TTC549 (cell line): ENCODE results near the gene TJP1.
"Not testable (repeated sequence)": the region's sequence is repeated elsewhere in the genome, so short reads cannot be mapped to it uniquely, and the experiment has no call there.

Experiments
- FAIRE-seq: peaks from 2 replicates; lab custom pipeline; 2012; peaks lifted over from hg19 to GRCh38; lab: Jason Lieb, UNC

Gene TJP1

DNA sequence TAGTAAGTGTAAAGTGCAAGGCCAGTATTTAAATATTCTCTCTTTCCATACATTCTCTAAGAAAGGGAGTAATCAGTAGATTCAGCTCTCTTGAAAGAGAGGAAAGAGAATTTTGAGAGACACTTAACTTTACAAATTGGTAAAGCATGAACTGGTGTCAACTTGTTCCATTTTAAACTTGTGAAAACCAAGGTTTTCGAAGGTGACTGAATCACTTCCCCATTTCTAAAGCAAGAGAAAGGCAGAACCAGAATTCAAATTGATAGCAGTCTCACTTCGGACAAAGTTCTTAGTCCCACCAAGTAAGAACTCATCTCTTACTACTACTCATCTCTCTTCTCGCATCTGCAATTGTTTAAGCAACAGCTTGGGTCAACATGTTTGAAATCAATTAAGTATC is 22.4 kb downstream of the TJP1 start:
- FAIRE-seq: no peak

DNA sequence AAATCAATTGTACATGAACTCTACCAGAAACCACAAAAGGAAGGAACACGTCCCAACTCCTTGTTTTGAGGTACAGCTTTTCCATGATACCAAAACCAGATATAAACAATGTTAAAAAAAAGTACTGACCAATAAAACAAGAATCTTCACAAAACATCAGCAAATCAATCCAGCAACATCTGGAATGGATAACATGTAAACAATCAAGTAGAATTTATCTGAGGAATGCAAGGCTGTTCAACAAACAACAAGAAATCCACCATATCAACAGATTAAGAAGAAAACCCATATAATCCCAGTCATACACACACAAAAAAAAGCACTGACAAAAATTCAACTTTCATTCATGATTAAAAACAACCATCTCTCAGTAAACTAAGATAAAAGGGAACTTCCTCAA is 26.7 kb downstream of the TJP1 start:
- no peak for FAIRE-seq

DNA sequence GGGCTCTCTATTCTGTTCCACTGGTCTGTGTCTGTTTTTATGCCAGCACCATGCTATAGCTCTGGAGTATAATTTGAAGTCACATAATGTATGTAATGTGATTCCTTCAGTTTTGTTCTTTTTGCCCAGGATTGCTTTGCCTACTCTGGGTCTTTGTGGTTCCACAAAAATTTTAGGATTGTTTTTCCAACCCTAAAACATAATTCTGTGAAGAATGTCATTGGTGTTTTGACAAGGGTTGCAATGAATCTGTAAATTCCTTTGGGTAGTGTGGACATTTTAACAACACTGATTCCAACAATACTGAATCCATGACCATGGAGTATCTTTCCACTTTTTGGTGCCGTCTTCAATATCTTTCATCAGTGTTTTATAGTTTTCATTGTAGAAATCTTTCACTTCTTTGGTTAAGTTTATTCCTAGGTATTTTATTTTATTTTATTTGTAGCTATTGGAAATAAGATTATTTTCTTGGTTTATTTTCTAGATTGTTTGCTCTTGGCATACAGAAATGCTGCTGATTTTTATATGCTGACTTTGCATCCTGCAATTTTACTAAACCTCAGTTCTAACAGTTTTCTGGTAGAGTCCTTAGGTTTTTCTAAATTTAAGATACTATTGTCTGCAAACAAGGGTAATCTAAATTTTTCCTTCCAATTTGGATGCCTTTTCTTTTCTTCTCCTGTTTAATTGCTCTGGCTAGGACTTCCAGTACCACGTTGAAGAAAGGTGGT is 29.7 kb downstream of the TJP1 start:
- no peak for FAIRE-seq

DNA sequence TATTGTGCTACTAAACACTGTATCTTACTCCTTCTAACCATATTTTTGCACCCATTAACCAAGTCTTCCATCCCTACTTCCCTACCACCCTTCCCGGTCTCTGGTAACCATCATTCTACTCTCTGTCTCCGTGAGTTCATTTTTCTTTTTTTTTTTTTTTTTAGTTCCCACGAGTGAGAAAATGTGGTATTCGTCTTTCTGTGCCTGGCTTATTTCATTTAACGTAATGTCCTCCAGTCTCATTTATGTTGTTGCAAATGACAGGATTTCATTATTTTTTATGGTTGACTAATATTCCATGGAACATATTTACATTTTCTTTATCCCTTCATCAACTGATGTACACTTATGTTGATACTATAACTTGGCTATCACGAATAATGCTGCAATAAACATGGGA is 31.7 kb downstream of the TJP1 start:
- no peak for FAIRE-seq

DNA sequence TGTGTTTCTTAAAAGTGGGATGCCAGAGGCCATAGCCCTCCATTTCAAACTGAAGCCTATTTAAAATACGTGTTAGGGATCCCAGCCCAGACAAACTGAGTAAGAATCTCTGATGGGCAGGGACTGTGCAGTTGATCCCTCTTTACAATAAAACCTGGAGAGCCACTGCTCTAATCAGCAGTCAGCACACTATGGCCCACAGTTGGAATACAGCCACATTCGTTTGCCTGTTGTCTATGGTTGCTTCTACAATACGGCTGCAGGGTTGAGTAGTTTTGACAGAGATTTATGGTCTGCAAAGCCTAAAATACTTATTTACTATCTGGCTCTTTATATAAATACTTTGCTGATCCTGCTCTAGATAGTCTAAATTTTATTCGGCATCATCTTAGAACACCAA is 32.4 kb downstream of the TJP1 start:
- no peak for FAIRE-seq

DNA sequence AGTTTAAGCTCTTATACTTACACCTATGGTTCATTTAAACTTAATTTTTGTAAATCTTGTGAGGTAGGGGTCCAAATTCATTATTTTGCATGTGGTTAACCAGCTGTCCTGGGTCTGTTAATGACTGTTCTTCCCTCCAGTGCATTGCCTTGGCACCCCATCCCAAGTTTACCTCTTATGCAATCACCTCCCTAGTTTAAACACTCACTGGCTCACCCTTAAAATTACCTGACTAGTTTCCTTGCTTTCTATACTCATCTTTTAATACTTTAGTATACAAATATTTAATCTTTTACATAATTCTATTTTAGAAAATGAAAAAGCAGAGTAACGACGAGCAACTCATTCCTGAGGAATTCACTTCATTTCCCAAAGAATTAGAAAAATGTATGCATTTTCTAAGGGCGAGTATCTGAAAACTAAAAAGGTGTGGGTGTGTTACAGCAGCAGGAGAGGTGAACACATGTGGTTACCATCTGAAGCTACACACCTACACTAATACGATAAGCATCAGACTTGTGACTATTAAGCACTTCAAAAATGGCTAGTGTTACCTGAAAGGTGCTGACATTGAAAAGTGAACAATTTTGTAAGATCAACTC is 33.7 kb downstream of the TJP1 start:
- no peak for FAIRE-seq

DNA sequence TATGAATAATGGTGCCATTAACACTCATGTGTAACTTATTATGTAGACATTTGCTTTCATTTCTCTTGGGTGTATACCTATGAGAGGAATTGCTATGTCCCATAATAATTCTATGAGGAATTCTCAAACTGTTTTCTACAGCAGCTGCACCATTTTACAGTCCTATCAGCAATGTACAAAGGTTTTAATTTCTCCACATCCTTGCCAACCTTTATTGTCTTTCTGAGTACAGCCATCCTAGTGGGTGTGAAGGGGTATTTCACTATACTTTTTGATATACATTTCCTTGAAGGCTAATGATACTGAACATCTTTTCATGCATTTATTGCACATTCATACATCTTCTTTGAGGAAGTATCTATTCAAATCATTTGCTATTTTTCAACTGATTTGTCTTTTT is 34.5 kb downstream of the TJP1 start:
- no peak for FAIRE-seq

DNA sequence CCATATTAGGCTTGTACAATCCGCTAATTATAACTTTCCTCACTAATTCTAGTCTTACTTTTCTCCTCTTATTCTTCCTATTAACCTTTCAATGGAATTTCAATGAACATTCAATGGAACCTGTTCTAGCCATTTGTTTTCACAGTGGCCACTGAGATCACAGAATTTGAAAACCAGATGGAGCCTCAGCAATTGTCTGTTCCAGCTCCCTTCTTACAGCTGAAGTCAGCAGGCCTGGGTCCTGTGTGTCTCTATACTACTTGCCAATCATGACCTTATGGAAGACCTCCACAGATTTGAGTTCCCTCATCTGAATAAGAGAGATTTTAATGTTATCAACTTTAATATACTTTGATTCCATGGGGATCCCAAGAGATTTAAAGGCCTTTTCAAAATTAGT is 36.6 kb downstream of the TJP1 start:
- no peak for FAIRE-seq

DNA sequence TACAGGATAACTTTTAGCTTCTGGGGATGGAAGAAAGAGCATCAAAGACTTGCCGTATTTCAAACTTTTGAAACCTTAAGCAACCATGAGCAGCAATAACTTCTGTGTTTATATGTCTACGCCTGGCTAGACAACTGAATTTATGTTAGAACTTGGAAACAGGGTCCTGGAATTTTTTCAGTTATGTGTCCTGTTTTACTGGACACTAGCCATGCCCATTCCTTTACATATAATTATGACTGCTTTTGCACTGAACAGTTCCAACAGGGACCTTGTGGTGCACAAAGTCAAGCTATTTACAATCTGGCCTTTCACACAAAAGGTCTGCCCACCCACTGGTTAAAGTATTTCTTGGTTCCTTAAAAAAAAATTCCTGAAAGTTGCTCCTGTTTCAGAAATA is 37.1 kb downstream of the TJP1 start:
- FAIRE-seq: no peak

DNA sequence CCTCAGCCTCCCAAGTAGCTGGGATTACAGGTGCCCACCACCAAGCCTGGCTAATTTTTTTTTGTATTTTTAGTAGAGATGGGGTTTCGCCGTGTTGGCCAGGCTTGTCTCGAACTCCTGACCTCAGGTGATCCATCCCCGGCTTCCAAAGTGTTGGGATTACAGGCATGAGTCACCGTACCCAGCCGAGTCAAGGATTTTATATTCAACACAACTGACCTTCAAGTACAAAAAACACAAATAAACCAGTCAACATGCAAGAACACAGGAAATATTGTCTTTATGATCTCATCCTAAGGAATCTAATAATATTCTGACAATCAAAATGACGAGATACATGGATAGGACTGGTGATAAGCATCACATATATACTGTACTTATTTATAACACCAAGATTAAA is 37.9 kb downstream of the TJP1 start:
- no peak for FAIRE-seq

DNA sequence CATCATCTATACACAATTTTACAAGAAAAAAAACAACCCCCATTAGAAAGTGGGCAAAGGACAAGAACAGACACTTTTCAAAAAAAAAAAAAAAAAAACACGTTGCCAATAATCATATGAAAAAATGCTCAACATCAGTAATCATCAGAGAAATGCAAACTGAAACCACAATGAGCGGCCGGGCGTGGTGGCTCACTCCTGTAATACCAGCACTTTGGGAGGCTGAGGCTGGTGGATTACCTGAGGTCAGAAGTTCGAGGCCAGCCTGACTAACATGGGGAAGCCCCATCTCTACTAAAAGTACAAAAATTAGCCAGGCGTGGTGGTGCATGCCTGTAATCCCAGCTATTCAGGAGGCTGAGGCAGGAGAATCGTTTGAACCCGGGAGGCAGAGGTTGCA is 39.5 kb downstream of the TJP1 start:
- not testable (repeated sequence) for FAIRE-seq

DNA sequence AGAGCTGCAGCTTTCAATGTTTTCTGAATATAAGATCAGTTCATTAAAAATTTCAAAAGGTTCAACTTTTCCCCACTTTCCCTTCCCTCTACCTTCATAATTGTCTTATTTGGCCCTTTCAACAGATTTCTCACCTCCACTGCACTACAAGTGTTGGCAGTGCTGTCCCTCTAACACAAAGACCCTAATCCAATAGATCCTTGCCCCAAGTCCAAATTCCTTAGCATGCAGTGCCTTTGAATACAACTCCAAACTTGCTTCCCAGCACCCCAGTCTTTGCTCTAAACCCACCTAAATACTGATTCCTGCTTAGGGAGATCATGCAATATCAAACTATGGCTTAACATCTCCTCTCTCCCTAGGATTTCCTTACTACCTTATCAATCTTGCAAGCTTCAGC is 43.9 kb downstream of the TJP1 start:
- no peak for FAIRE-seq

DNA sequence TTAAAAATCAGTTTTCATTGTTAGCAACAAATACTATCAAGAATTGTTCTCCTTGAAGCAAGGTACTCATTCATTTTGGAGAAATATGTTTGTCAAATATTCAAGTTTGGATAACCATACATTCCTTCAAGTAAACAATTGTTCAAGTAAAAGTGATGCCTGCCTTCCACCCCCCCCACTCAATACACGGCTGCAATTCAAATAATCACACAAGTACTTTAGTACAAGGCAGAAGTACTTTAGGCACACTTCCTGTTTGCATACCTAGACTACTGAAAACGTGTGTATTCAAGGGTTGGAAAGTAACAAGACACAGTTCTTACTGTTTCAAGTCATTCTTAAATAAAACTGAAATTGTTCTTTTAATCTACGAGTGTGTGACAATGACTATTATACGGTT is 45.4 kb downstream of the TJP1 start:
- no peak for FAIRE-seq

DNA sequence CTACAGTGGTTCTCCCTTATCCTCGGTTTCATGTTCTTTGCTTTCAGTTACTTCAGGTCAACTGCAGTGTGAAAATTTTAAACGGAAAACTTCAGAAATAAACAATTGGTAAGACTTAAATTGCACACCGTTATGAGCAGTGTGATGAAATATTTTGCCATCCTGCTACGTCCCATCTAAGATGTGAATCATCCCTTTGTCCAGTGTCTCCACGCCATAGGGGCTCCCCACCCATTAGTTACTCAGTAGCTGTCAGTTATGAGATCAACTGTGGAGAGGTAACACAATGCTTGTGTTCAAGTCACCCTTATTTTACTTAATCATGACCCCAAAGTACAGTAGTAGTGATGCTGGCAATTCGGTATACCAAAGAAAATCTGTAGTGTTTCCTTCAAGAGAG is 47.4 kb downstream of the TJP1 start:
- FAIRE-seq: no peak

DNA sequence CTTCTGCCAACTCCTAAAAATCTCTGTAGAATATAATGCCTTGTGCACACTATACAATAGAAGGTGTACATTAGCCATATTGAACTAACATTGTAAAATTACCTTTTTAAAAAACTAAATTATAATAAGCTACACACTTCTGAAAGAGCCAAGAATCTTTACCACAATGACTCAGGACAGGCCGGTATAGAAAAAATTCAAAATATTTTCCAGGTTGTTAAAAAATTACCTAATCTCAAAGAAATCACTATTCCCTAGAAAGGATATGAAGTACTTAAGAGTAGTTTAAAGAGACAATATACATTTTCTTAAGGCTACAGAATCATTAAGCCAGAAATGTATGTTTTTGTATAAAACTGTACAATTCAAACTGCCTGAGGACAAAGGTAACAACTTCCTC is 48.5 kb downstream of the TJP1 start:
- FAIRE-seq: no peak

DNA sequence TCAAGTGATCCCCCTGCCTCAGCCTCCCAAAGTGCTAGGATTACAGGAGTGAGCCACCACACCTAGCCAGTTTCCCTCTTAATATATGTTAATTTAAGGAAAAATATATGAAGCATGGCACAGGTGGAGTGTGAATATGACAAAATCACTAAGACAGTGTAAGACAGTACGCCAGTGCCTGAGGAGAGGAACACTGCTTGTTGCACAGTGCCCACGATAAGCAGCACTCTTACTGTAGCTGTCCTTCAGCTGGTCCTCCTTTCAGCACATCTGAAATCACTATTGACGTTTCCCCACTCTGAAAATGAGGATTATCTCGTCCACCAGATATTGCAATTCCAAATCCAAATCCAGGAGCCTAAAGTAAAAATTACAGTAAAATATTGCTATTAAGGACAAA is 49.3 kb downstream of the TJP1 start:
- no peak for FAIRE-seq

DNA sequence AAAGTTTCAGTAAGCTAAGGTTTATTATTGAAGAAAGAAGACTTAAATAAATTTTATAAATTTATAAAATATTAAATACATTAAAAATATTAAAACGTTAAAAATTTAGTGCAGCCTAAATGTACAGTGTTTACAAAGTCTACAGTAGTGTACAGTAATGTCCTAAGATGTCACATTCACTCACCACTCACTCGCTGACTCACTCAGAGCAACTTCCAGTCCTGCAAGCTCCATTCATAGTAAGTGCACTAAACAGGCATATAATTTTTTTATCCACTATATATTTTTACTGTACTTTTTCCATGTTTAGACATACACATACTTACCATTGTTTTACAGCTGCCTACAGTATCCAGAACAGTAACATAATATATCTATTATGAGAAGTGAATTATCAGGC is 51.5 kb downstream of the TJP1 start:
- FAIRE-seq: no peak

DNA sequence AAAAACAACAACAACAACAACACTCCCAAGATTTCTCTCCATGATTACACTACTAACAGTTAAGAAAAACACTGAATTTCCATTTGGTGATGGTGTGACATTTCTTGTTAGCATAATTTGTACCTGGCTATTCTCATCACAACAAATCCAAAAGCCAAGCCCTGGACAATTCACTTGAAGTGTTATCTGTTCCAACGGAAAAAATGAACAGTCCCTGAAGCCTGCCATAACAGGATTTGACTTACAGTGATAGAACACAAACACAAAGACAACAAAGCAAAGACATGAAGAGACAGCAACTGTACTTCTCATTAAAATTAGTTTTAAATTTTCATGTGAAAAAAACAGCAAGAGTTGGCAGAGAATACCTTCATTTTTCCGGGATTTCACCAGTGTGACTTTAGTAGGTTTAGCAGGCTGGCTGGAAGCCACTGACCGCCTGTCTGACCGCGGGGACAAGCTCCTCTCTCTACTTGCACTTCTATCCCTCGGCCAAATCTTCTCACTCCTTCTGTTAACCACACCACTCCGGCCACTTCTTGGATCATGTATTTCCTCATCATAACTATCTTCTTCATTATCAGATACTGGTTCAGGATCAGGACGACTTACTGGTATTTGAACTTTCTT is 56.3 kb downstream of the TJP1 start:
- no peak for FAIRE-seq

DNA sequence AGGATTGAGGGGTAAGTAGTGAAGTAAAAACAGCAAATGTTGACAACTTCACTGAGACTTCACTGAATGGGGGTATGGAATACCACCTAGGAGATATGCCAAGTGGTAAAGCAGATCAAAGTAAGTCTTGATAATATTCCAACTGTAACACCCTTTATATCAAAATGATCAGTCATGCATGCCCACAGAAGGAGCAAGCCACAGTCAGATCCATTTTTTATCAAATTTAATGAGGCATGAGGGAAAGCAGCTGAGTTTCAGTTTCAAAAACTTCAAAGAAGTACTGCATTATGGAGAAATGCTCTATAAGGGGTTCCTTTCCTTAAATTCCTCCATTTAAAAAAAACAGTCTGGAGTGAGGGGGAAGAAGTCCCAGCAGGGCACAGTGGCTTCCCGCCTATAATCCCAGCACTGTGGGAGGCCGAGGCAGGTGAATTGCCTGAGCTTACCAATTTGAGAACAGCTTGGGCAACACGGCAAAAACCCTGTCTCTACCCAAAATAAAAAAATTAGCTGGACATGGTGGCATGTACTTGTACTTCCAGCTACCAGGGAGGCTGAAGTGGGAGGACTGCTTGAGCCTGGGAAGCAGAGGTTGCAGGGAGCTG is 56.9 kb downstream of the TJP1 start:
- no peak for FAIRE-seq

DNA sequence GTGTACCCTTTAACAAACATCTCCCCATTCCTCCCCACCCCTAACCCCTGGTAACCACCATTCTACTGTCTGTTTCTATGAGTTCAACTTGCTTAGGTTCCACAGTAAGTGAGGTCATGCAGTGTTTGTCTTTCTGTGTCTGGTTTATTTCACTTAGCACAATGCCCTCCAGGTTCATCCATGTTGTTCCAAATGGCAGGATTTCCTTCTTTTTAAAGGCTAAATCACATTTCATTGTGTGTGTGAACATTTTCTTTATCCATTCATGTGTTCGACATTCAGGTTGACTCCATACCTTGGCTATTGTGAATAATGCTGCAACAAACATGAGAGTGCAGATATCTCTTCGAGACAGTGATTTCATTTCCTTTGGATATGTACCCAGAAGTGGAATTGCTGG is 62.7 kb downstream of the TJP1 start:
- no peak for FAIRE-seq

DNA sequence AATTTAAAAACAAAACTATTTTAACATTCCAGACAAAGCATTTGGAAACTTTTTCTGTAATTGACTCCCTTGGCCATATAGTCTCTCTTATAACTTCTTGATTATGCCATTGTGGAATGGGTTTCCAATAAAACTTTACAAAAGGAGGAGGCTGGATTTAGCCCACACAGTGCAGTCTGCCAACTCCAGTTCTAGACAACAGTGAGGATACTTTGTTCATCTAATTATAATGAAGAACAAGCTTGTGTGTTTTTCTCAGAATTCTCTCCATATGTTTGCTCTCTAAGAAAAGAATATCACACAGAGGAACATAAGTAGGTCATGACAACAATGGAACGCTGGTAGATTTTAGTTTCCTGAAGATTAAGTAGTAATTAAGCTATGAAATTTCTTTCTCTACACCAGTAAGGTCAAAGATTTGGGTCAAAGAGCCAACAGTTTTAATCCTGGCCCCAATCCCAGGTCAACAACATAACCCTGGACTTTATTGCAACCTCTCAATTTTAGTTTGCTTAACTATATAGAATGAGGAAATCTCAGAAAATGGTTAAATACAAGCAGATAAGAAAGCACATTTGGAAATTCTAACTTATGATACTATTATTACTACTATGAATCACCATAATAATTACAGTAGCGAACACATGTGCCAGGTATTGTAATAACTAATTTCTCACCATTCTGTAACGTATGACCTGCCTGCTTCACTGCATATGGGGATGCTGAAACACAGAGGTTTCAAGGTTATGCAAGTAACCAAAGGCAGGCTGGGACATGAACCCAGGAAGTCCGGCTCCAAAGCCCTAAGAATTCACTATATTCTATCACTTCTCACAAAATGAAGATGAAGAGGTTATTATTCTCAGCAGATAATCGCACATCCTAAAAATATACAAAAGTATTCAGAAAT is 65.7 kb downstream of the TJP1 start:
- no peak for FAIRE-seq

DNA sequence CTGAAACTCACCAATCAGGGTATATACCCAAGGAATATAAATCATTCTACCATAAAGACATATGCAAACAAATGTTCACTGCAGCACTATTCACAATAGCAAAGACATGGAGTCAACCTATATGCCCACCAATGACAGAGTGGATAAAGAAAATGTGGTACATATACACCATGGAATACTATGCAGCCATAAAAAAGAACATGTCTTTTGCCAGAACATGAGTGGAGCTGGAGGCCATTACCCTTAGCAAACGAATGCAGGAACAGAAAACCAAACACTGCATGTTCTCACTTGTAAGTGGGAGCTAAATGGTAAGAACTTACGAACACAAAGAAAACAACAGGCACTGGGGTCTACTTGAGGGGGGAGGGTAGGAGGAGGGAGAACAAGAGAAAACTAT is 68.3 kb downstream of the TJP1 start:
- not testable (repeated sequence) for FAIRE-seq

DNA sequence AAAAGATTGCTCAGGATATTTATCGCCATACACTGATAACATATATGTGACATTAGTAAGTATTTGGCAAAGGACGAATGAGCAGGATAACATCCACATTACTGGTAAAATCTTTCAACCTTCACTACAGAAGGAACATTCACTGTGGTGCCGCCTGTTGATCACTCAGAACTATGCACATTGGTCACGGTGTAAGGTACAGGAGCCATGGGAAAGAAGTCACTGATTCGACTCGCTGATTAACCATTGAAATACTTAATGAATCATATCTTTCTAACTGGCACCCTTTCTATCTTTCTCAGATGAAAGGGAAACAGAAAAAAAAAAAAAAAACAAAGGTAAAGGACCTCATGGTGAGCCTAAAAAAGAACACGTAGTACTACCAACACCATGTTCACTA is 68.8 kb downstream of the TJP1 start:
- FAIRE-seq: no peak
